Neural progenitor cell (in vitro differentiated cells): ENCODE data around the gene TNIP1. TPM values are rescaled to one million over a fixed set of nuclear protein-coding genes. Genes with fewer than 3 reads are reported as not detected.

Experiments
- DNase-seq: peaks from one replicate; pipeline ENCODE4 v3.0.0-alpha.2; 2016; ENCODE audit warnings: low spot score
- H2AFZ ChIP-seq: fragments of 200-600 bp; sonication (generic); replicated peaks from 2 replicates; pipeline ENCODE4 v1.6.1; 2016; ENCODE audit warnings: antibody characterized with exemption
- H3F3A ChIP-seq: fragments of 200-600 bp; sonication (generic); 2 replicates; pipeline ENCODE4 v1.6.1; 2016; ENCODE audit warnings: antibody characterized with exemption, low read depth
- H3K27ac ChIP-seq: fragments of 200-600 bp; sonication (generic); 2 replicates; pipeline ENCODE4 v1.5.1; 2016; ENCODE audit warnings: mild to moderate bottlenecking
- H3K27me3 ChIP-seq: fragments of 200-600 bp; sonication (generic); 2 replicates; pipeline ENCODE4 v1.6.1; 2016; ENCODE audit warnings: mild to moderate bottlenecking, moderate library complexity
- H3K36me3 ChIP-seq: fragments of 200-600 bp; sonication (generic); 2 replicates; pipeline ENCODE4 v1.5.1; 2016
- H3K4me1 ChIP-seq: fragments of 200-600 bp; sonication (generic); 2 replicates; pipeline ENCODE4 v1.6.1; 2016; ENCODE audit warnings: mixed run types
- H3K4me2 ChIP-seq: fragments of 200-600 bp; sonication (generic); 2 replicates; pipeline ENCODE4 v1.6.1; 2016
- H3K4me3 ChIP-seq: fragments of 200-600 bp; sonication (generic); 2 replicates; pipeline ENCODE4 v1.5.1; 2016
- H3K79me2 ChIP-seq: fragments of 200-600 bp; sonication (generic); 2 replicates; pipeline ENCODE4 v1.6.1; 2016; ENCODE audit warnings: low read depth
- H3K9ac ChIP-seq: fragments of 200-600 bp; sonication (generic); 2 replicates; pipeline ENCODE4 v1.6.1; 2016
- H3K9me3 ChIP-seq: fragments of 200-600 bp; sonication (generic); 2 replicates; pipeline ENCODE4 v1.5.1; 2016; ENCODE audit warnings: low read depth
- H4K20me1 ChIP-seq: fragments of 200-600 bp; sonication (generic); 2 replicates; pipeline ENCODE4 v1.6.1; 2016; ENCODE audit warnings: low read depth
- H3K27ac Mint-ChIP-seq: 3 replicates; pipeline ENCODE4 v1.8.0; 2021; ENCODE audit warnings: mixed read lengths
- H3K27me3 Mint-ChIP-seq: 2 replicates; pipeline ENCODE4 v1.8.0; 2022; ENCODE audit warnings: low read depth, mild to moderate bottlenecking, inconsistent platforms, moderate library complexity, mixed read lengths; ENCODE audit not compliant: insufficient read depth
- H3K36me3 Mint-ChIP-seq: 3 replicates; pipeline ENCODE4 v1.8.0; 2021; ENCODE audit warnings: mixed read lengths
- H3K4me1 Mint-ChIP-seq: 3 replicates; pipeline ENCODE4 v1.8.0; 2021; ENCODE audit warnings: mixed read lengths
- H3K4me3 Mint-ChIP-seq: 3 replicates; pipeline ENCODE4 v1.8.0; 2021; ENCODE audit warnings: mild to moderate bottlenecking, moderate library complexity, mixed read lengths
- H3K9me3 Mint-ChIP-seq: 3 replicates; pipeline ENCODE4 v1.8.0; 2020; ENCODE audit warnings: mixed read lengths
- CTCF ChIP-seq: fragments of 200-600 bp; sonication (generic); IDR thresholded peaks from 2 replicates; pipeline ENCODE4 v1.5.1; 2017; ENCODE audit warnings: antibody characterized with exemption, mild to moderate bottlenecking
- EZH2 ChIP-seq: fragments of 200-600 bp; sonication (generic); IDR thresholded peaks from 2 replicates; pipeline ENCODE4 v1.6.1; 2017; ENCODE audit warnings: antibody characterized with exemption, mild to moderate bottlenecking, moderate library complexity
- EZH2phosphoT487 ChIP-seq: fragments of 200-600 bp; sonication (generic); IDR thresholded peaks from 2 replicates; pipeline ENCODE4 v1.6.1; 2017; ENCODE audit warnings: antibody characterized with exemption
- total RNA-seq: library from RNA; depleted of rRNA; stranded (reverse); fragments of >200 nt; gene quantifications from 2 replicates; pipeline ENCODE4 v1.2.3, GENCODE V29; 2015; ENCODE audit warnings: low replicate concordance

Gene TNIP1
- total RNA-seq, 1 donor from 2014 or later = 33.5 TPM

GRCh38 chr5:151006704-151007334 is 74.0 kb downstream of the TNIP1 start:
- peaks cover 15% of the 10 kb centered on the region for H3K4me1 ChIP-seq
- no peak overlapping the region for H3K4me3 ChIP-seq
- H3K4me2 ChIP-seq = no peak overlapping the region
- Mint-ChIP-seq H3K36me3 (no peaks in the 10 kb centered on the region), H3K27me3 (peaks cover 6% of the 10 kb centered on the region), H3K4me1 (peaks cover 16% of the 10 kb centered on the region), H3K9me3 (no peaks in the 10 kb centered on the region), H3K27ac (no peak overlapping the region), H3K4me3 (no peak overlapping the region)
- H3K27ac ChIP-seq = no peak overlapping the region
- no peak for TF ChIP-seq EZH2phosphoT487
- no peak for TF ChIP-seq EZH2
- no peak for TF ChIP-seq CTCF
- H3K9me3 ChIP-seq = no peaks in the 10 kb centered on the region
- no peaks in the 10 kb centered on the region for H3K36me3 ChIP-seq
- H3F3A ChIP-seq = no peaks in the 10 kb centered on the region
- H4K20me1 ChIP-seq = no peaks in the 10 kb centered on the region
- no peaks in the 10 kb centered on the region for H3K27me3 ChIP-seq
- H3K9ac ChIP-seq = no peak overlapping the region
- H3K79me2 ChIP-seq = no peaks in the 10 kb centered on the region
- DNase-seq = no peak
- H2AFZ ChIP-seq = no peak overlapping the region

- DNase-seq = no peak
- Histone ChIP-seq H3K79me2 (no peaks in the 10 kb centered on the region), H3K4me2 (no peak overlapping the region), H3K27ac (no peak overlapping the region), H3K36me3 (no peaks in the 10 kb centered on the region), H3K9ac (no peak overlapping the region), H4K20me1 (no peaks in the 10 kb centered on the region), H3K27me3 (no peaks in the 10 kb centered on the region), H3K4me1 (peaks cover 15% of the 10 kb centered on the region), H3K4me3 (no peak overlapping the region), H3F3A (no peaks in the 10 kb centered on the region), H2AFZ (no peak overlapping the region), H3K9me3 (no peaks in the 10 kb centered on the region)
- no peak overlapping the region for H3K27ac Mint-ChIP-seq
- no peaks in the 10 kb centered on the region for H3K36me3 Mint-ChIP-seq
- no peak overlapping the region for H3K4me3 Mint-ChIP-seq
- H3K9me3 Mint-ChIP-seq = no peaks in the 10 kb centered on the region
- peaks cover 16% of the 10 kb centered on the region for H3K4me1 Mint-ChIP-seq
- TF ChIP-seq EZH2 (no peak), CTCF (no peak)
- peaks cover 6% of the 10 kb centered on the region for H3K27me3 Mint-ChIP-seq
These were observed 74.8 kb downstream of the TNIP1 start for GRCh38 chr5:151005950-151006576.

GRCh38 chr5:151005187-151005949 is 75.5 kb downstream of the TNIP1 start:
- Histone ChIP-seq H3F3A (no peaks in the 10 kb centered on the region), H3K27ac (no peak overlapping the region), H3K4me1 (peaks cover 15% of the 10 kb centered on the region), H3K9me3 (no peaks in the 10 kb centered on the region), H4K20me1 (no peaks in the 10 kb centered on the region), H3K27me3 (no peaks in the 10 kb centered on the region), H3K9ac (no peak overlapping the region), H3K4me3 (no peak overlapping the region), H3K36me3 (no peaks in the 10 kb centered on the region), H3K4me2 (no peak overlapping the region), H3K79me2 (no peaks in the 10 kb centered on the region), H2AFZ (no peak overlapping the region)
- Mint-ChIP-seq H3K27me3 (peaks cover 6% of the 10 kb centered on the region), H3K36me3 (no peaks in the 10 kb centered on the region), H3K9me3 (no peaks in the 10 kb centered on the region), H3K4me3 (no peak overlapping the region), H3K27ac (no peak overlapping the region), H3K4me1 (peaks cover 16% of the 10 kb centered on the region)
- TF ChIP-seq EZH2 (no peak), CTCF (no peak), EZH2phosphoT487 (no peak)
- DNase-seq = no peak
